Liver (tissue), 9 donors: ENCODE measurements around the gene SLC6A12. TPM values are rescaled to one million over a fixed set of nuclear protein-coding genes. Genes with fewer than 3 reads are reported as not detected.

Experiments used
- DNase-seq: peaks from one replicate; pipeline ENCODE4 v3.0.0-alpha.2; 2017; ENCODE audit warnings: low spot score
- H3K27ac ChIP-seq, 2 donors: one replicate each; pipeline ENCODE4 v1.7.0; 2013; ENCODE audit warnings: inconsistent platforms in 2 of 2, low read length in 2 of 2, control low read depth in 1 of 2, low read depth in 1 of 2, mild to moderate bottlenecking in 1 of 2
- H3K27me3 ChIP-seq, 4 donors: one replicate each; pipeline versions ENCODE4 v1.6.1 to v1.7.0; 2013; ENCODE audit warnings: low read length in 3 of 4, inconsistent platforms in 1 of 4, mild to moderate bottlenecking in 1 of 4, moderate library complexity in 1 of 4; ENCODE audit not compliant: control insufficient read depth in 4 of 4, insufficient read depth in 4 of 4
- H3K36me3 ChIP-seq, 4 donors: one replicate each; pipeline versions ENCODE4 v1.6.1 to v1.7.0; 2013; ENCODE audit warnings: low read length in 3 of 4, mild to moderate bottlenecking in 3 of 4, low read depth in 1 of 4, moderate library complexity in 1 of 4; ENCODE audit not compliant: control insufficient read depth in 4 of 4, insufficient read depth in 3 of 4
- H3K4me1 ChIP-seq, 4 donors: one replicate each; pipeline versions ENCODE4 v1.6.1 to v1.7.0; 2013; ENCODE audit warnings: low read length in 3 of 4, mild to moderate bottlenecking in 3 of 4, moderate library complexity in 1 of 4; ENCODE audit not compliant: control insufficient read depth in 4 of 4, insufficient read depth in 4 of 4
- H3K4me3 ChIP-seq, 3 donors: one replicate each; pipeline versions ENCODE4 v1.6.1 to v1.7.0; 2013; ENCODE audit warnings: low read length in 3 of 3, control low read depth in 1 of 3, low read depth in 1 of 3, mild to moderate bottlenecking in 1 of 3
- H3K9ac ChIP-seq, 2 donors: one replicate each; pipeline ENCODE4 v1.7.0; 2013; ENCODE audit warnings: low read length in 2 of 2, mild to moderate bottlenecking in 2 of 2, moderate library complexity in 2 of 2, control low read depth in 1 of 2, low read depth in 1 of 2
- H3K9me3 ChIP-seq, 4 donors: one replicate each; pipeline versions ENCODE4 v1.6.1 to v1.7.0; 2013; ENCODE audit warnings: low read length in 3 of 4; ENCODE audit not compliant: control insufficient read depth in 4 of 4
- ATF3 ChIP-seq: IDR thresholded peaks from 2 replicates; pipeline ENCODE4 v1.6.1; 2016; ENCODE audit warnings: antibody characterized with exemption
- FOXA1 ChIP-seq: IDR thresholded peaks from 2 replicates; pipeline ENCODE4 v1.6.1; 2016; ENCODE audit warnings: antibody characterized with exemption
- HNF4A ChIP-seq, 2 donors: conservative IDR thresholded peaks; 2 replicates each; pipeline ENCODE4 v1.6.1; 2016; ENCODE audit warnings: antibody characterized with exemption in 2 of 2, mild to moderate bottlenecking in 2 of 2
- MAX ChIP-seq: IDR thresholded peaks from 2 replicates; pipeline ENCODE4 v1.6.1; 2016; ENCODE audit warnings: antibody characterized with exemption
- REST ChIP-seq: IDR thresholded peaks from 2 replicates; pipeline ENCODE4 v1.6.1; 2016; ENCODE audit warnings: antibody characterized with exemption, mild to moderate bottlenecking
- RXRA ChIP-seq, 2 donors: IDR thresholded peaks; 2 replicates each; pipeline ENCODE4 v1.6.1; 2017 to 2018; ENCODE audit warnings: antibody characterized with exemption in 2 of 2, mild to moderate bottlenecking in 1 of 2
- SP1 ChIP-seq: IDR thresholded peaks from 2 replicates; pipeline ENCODE4 v1.6.1; 2018; ENCODE audit warnings: antibody characterized with exemption, mild to moderate bottlenecking
- YY1 ChIP-seq: IDR thresholded peaks from 2 replicates; pipeline ENCODE4 v1.6.1; 2016; ENCODE audit warnings: antibody characterized with exemption, mild to moderate bottlenecking
- ZBTB33 ChIP-seq: IDR thresholded peaks from 2 replicates; pipeline ENCODE4 v1.6.1; 2016; ENCODE audit warnings: antibody characterized with exemption
- WGBS: extraction: QIAGEN DNeasy Blood & Tissue Kit; methylation state at CpG from one replicate; pipeline ENCODE4 v1.1.7; 2013; 5-methylcytosine and 5-hydroxymethylcytosine counted together
- polyA plus RNA-seq, 2 donors: library from polyadenylated mRNA; stranded (reverse) in 1 of 2; unstranded in 1 of 2; fragments of 200-250 nt in 1 of 2; fragments of >200 nt in 1 of 2; fragmentation: Nextera tagmentation in 1 of 2; extraction: Ambion mirVana in 1 of 2; gene quantifications; one replicate each; pipeline versions ENCODE4 v1.2.1 to v1.2.3, GENCODE V29; 2013 to 2015
- total RNA-seq, 2 donors: library from RNA; depleted of rRNA; stranded (reverse); fragments of >200 nt; gene quantifications; one replicate each; pipeline ENCODE4 v1.2.3, GENCODE V29; 2014
- donor health status: healthy.
- donor health status: healthy.
- donor health status: healthy.
- donor health status: healthy.
- donor health status: healthy.

The SLC6A12 gene
- total and polyA plus RNA-seq, 4 donors, result 18.2 to 30.3 (median 23.2) TPM

- no peak overlapping the region for H3K4me3 ChIP-seq
- no peak for DNase-seq
- TF ChIP-seq SP1, result no peak
- no peak for TF ChIP-seq ATF3
- TF ChIP-seq REST, result no peak
- TF ChIP-seq RXRA (IDR thresholded peaks at IDR 0.05), result no peak
- TF ChIP-seq MAX, result no peak
- no peak for TF ChIP-seq HNF4A (conservative IDR thresholded peaks at IDR 0.05)
- TF ChIP-seq YY1, result no peak
- no peak for TF ChIP-seq ZBTB33
- no peak for TF ChIP-seq FOXA1
- peaks cover 0 to 21% (median 14%) of the 10 kb centered on the region in 4 donors for H3K4me1 ChIP-seq
- H3K27ac ChIP-seq, result no peak overlapping the region
- no peaks in the 10 kb centered on the region for H3K36me3 ChIP-seq
- 76% methylated on average over 5 of the region's 5 CpGs for WGBS
- H3K27me3 ChIP-seq, result peaks cover 0 to 3% (median under 1%) of the 10 kb centered on the region in 4 donors
- H3K9ac ChIP-seq, result no peak overlapping the region
- H3K9me3 ChIP-seq, result no peaks in the 10 kb centered on the region
These were observed 73.8 kb downstream of the SLC6A12 start for GRCh38 chr12:140162-140561.

Other genes with a start within 250 kb of the SLC6A12 start
- gene IQSEC3, start 147.4 kb downstream of the SLC6A12 start, total RNA-seq, result under 1 TPM; under 0.01 to 0.51 TPM
- gene IQSEC3, start 147.4 kb downstream of the SLC6A12 start, polyA plus RNA-seq, result under 1 TPM; 0.45 to 0.79 TPM
- 10 to 100 TPM in 1 of 2 donors, under 1 TPM in 1; 0.23 to 12.0 TPM for gene SLC6A13, start 48.7 kb upstream of the SLC6A12 start, total RNA-seq
- 1 to 10 TPM; 5.4 to 9.5 TPM for gene SLC6A13, start 48.7 kb upstream of the SLC6A12 start, polyA plus RNA-seq
- gene KDM5A, start 175.2 kb upstream of the SLC6A12 start, total RNA-seq, result 10 to 100 TPM; 26.5 to 33.7 TPM
- 10 to 100 TPM in 1 of 2 donors, 1 to 10 TPM in 1; 7.2 to 20.7 TPM for gene KDM5A, start 175.2 kb upstream of the SLC6A12 start, polyA plus RNA-seq
- 1 to 10 TPM; 3.9 to 4.2 TPM for gene CCDC77, start 187.5 kb upstream of the SLC6A12 start, total RNA-seq
- 1 to 10 TPM; 1.2 to 1.5 TPM for gene CCDC77, start 187.5 kb upstream of the SLC6A12 start, polyA plus RNA-seq
- gene B4GALNT3, start 245.8 kb upstream of the SLC6A12 start, total RNA-seq, result under 1 TPM; 0.09 to 0.25 TPM
- gene B4GALNT3, start 245.8 kb upstream of the SLC6A12 start, polyA plus RNA-seq, result under 1 TPM in 1 of 2 donors, not detected in 1; 0.14 TPM